HepG2 (cell line): ENCODE measurements around the gene SLC16A6. TPM values are rescaled to one million over a fixed set of nuclear protein-coding genes. Genes with fewer than 3 reads are reported as not detected.

Source experiments
- ATAC-seq: fragments of 200-7000 bp; cut with Tn5 transposase; 3 replicates; pipeline ENCODE4 v1.9.1; 2020; ENCODE audit warnings: mild to moderate bottlenecking, moderate library complexity
- BruUV-seq: library from RNA; stranded (reverse); fragments of 400-500 nt; replicated peaks from 2 replicates; lab custom pipeline; 2021; lab: Mats Ljungman, UMichigan
- CTCF ChIA-PET: fragments of 300-600 bp; formaldehyde crosslinking; extraction: SDS; loops from one replicate; lab custom pipeline; 2021; ENCODE audit warnings: low total read pairs, inconsistent platforms, low intra/inter-chr PET ratio; lab: Yijun Ruan, JAX
- POLR2A ChIA-PET: fragments of 350-600 bp; sonication (Branson Sonifier 250); formaldehyde crosslinking; loops from one replicate; lab custom pipeline; 2020; ENCODE audit warnings: antibody characterized with exemption, inconsistent platforms; lab: Yijun Ruan, JAX
- DNase-seq: peaks from one replicate; pipeline ENCODE4 v3.0.0-alpha.2; 2015; ENCODE audit warnings: low spot score
- FAIRE-seq: peaks from 3 replicates; lab custom pipeline; 2011; peaks lifted over from hg19 to GRCh38; lab: Jason Lieb, UNC
- H2AFZ ChIP-seq: one replicate; pipeline ENCODE4 v1.6.1; 2011; ENCODE audit warnings: low read length, inconsistent platforms
- H3K27ac ChIP-seq: fragments of 300-600 bp; 3 replicates; pipeline ENCODE4 v1.8.0; 2011; ENCODE audit warnings: mixed run types, mild to moderate bottlenecking, mixed read lengths, low read length, inconsistent platforms; ENCODE audit not compliant: insufficient read depth; ENCODE audit errors: extremely low read length
- H3K27me3 ChIP-seq, 2 experiments: fragments of 200-600 bp in 1 of 2; 2 replicates in 1 of 2; 3 replicates in 1 of 2; pipeline versions ENCODE4 v1.6.0 to v1.8.0; 2011; ENCODE audit warnings: low read length in 2 of 2, mild to moderate bottlenecking in 2 of 2, moderate library complexity in 2 of 2, inconsistent platforms in 1 of 2; ENCODE audit not compliant: insufficient read depth in 2 of 2, control insufficient read depth in 1 of 2
- H3K36me3 ChIP-seq, 2 experiments: fragments of 200-600 bp in 1 of 2; replicated peaks in 1 of 2; 2 replicates in 1 of 2; 3 replicates in 1 of 2; pipeline versions ENCODE4 v1.5.1 to v1.8.0; 2011; ENCODE audit warnings: low read length in 2 of 2, inconsistent platforms in 1 of 2; ENCODE audit not compliant: insufficient read depth in 2 of 2, control insufficient read depth in 1 of 2
- H3K4me1 ChIP-seq: 2 replicates; pipeline ENCODE4 v1.5.1; 2012; ENCODE audit warnings: low read length, inconsistent platforms; ENCODE audit not compliant: insufficient read depth
- H3K4me2 ChIP-seq: 2 replicates; pipeline ENCODE4 v1.6.0; 2011; ENCODE audit warnings: low read depth, low read length, inconsistent platforms
- H3K4me3 ChIP-seq, 3 experiments: fragments of 200-600 bp in 1 of 3; sonication (generic), shearing (Covaris generic) in 1 of 3; replicated peaks in 1 of 3; 2 replicates each; pipeline ENCODE4 v1.5.1; 2011 to 2016; ENCODE audit warnings: low read length in 3 of 3, inconsistent platforms in 2 of 3, low read depth in 2 of 3, mild to moderate bottlenecking in 2 of 3, control low read depth in 1 of 3, mixed read lengths in 1 of 3; ENCODE audit not compliant: insufficient read depth in 1 of 3
- H3K79me2 ChIP-seq: one replicate; pipeline ENCODE4 v1.6.1; 2011; ENCODE audit warnings: low read length, inconsistent platforms; ENCODE audit not compliant: insufficient read depth
- H3K9ac ChIP-seq: 2 replicates; pipeline ENCODE4 v1.6.0; 2011; ENCODE audit warnings: mild to moderate bottlenecking, low read depth, low read length, inconsistent platforms; ENCODE audit not compliant: insufficient read depth
- H3K9me3 ChIP-seq: 2 replicates; pipeline ENCODE4 v1.5.1; 2012; ENCODE audit warnings: mild to moderate bottlenecking, low read length
- H4K20me1 ChIP-seq: 2 replicates; pipeline ENCODE4 v1.6.0; 2011; ENCODE audit warnings: inconsistent platforms, mild to moderate bottlenecking, low read length, moderate library complexity; ENCODE audit not compliant: insufficient read depth
- KLF13 ChIP-seq: sonication (generic); formaldehyde crosslinking; IDR thresholded peaks from 2 replicates; pipeline ENCODE4 v1.4.0; 2020; ENCODE audit warnings: mild to moderate bottlenecking, missing genetic modification reagents
- KLF15 ChIP-seq: sonication (generic); formaldehyde crosslinking; IDR thresholded peaks from 2 replicates; pipeline ENCODE4 v1.8.1; 2023; ENCODE audit warnings: borderline replicate concordance, mild to moderate bottlenecking, inconsistent platforms, missing genetic modification reagents, mixed read lengths
- PAX8 ChIP-seq: sonication (generic); formaldehyde crosslinking; IDR thresholded peaks from 2 replicates; pipeline ENCODE4 v1.8.0; 2022; ENCODE audit warnings: mild to moderate bottlenecking, missing genetic modification reagents, borderline replicate concordance
- SRF ChIP-seq: IDR thresholded peaks from 2 replicates; pipeline ENCODE4 v1.6.1; 2011; ENCODE audit warnings: mild to moderate bottlenecking, low read depth, low read length, moderate library complexity
- ZNF788 ChIP-seq: sonication (generic); formaldehyde crosslinking; IDR thresholded peaks from 2 replicates; pipeline ENCODE4 v1.5.0; 2020; ENCODE audit warnings: mild to moderate bottlenecking, missing genetic modification reagents, borderline replicate concordance
- WGBS: methylation state at CpG from one replicate; pipeline ENCODE4 v1.1.6; 2017; ENCODE audit warnings: low lambda C conversion rate; 5-methylcytosine and 5-hydroxymethylcytosine counted together
- in situ Hi-C: cut with HindIII; loops from 2 replicates; pipeline ENCODE4 v1.10.0; 2017; ENCODE audit warnings: low pct_unique_long_range_greater_than_20kb; ENCODE audit not compliant: extremely low pct_ligation_motif_present
- intact Hi-C: fragments of 100-400 bp; cut with micrococcal nuclease; formaldehyde crosslinking; loops from one replicate; pipeline ENCODE4 v1.10.0; 2022; ENCODE audit not compliant: unreplicated experiment
- polyA plus RNA-seq, 8 experiments: library from polyadenylated mRNA; depleted of rRNA in 3 of 8; stranded (reverse) in 7 of 8; unstranded in 1 of 8; fragments of >200 nt; fragmentation: Illumina TruSeq in 4 of 8; extraction: Trizol in 4 of 8; gene quantifications; 2 replicates each; pipeline versions ENCODE4 v1.2.1 to v1.2.3, GENCODE V29; 2011 to 2016; ENCODE audit warnings: low read depth in 4 of 8, missing spikeins in 1 of 8, mixed read lengths in 1 of 8; ENCODE audit not compliant: insufficient read depth in 1 of 8
- total RNA-seq, 5 experiments: library from RNA; depleted of rRNA; stranded (reverse); fragments of >200 nt; fragmentation: Illumina TruSeq; extraction: Trizol; gene quantifications; 2 replicates each; pipeline ENCODE4 v1.2.3, GENCODE V29; 2016; ENCODE audit warnings: low read depth in 1 of 5

SLC16A6 gene
- total and polyA plus RNA-seq, 2 of the 13 experiments (the other 11 are each of a cell fraction or from before 2014, with no cell fraction given) = 1.1 to 44.7 TPM

GRCh38 chr17:68295086-68295485 lies 4.2 kb upstream of the SLC16A6 start:
- no TSS peak for BruUV-seq
- DNase-seq (no peak), FAIRE-seq (no peak), ATAC-seq (no peak)
- H4K20me1 ChIP-seq = no peaks in the 10 kb centered on the region
- H3K36me3 ChIP-seq = no peaks in the 10 kb centered on the region
- H3K4me3 ChIP-seq = no peak overlapping the region
- ChIA-PET POLR2A (no interaction called here), CTCF (no interaction called here)
- H3K79me2 ChIP-seq = peaks cover 3% of the 10 kb centered on the region
- no peak overlapping the region for H3K9ac ChIP-seq
- no peaks in the 10 kb centered on the region for H3K9me3 ChIP-seq
- H2AFZ ChIP-seq = no peak overlapping the region
- 95% methylated on average over 7 of the region's 7 CpGs for WGBS
- in situ Hi-C loops = loop anchor here (25.0 kb wide), 1 partner anchor 467 kb away; no protein-coding TSS in a partner anchor
- H3K27ac ChIP-seq = no peak overlapping the region
- H3K4me2 ChIP-seq = no peak overlapping the region
- peaks cover 0 to under 1% of the 10 kb centered on the region in 2 experiments; a peak in 1 of 5 replicates for H3K27me3 ChIP-seq
- peaks cover 49% of the 10 kb centered on the region for H3K4me1 ChIP-seq
- intact Hi-C loops = no loop called here
- TF ChIP-seq PAX8 (CRISPR knock-in tag) (no peak), ZNF788 (no peak)

GRCh38 chr17:68294617-68295016 lies 3.7 kb upstream of the SLC16A6 start:
- Histone ChIP-seq H3K4me3 (no peak overlapping the region), H4K20me1 (no peaks in the 10 kb centered on the region), H3K27ac (no peak overlapping the region), H3K4me2 (no peak overlapping the region), H3K27me3 (peaks cover 0 to 3% of the 10 kb centered on the region in 2 experiments; a peak in 1 of 5 replicates), H3K79me2 (peaks cover 3% of the 10 kb centered on the region), H2AFZ (no peak overlapping the region), H3K36me3 (no peaks in the 10 kb centered on the region), H3K9me3 (no peaks in the 10 kb centered on the region), H3K4me1 (peaks cover 53% of the 10 kb centered on the region), H3K9ac (no peak overlapping the region)
- ChIA-PET POLR2A (interaction anchor here (1.2 kb wide), 2 partner anchors 89 to 104 kb away, joined by 3 to 4 read pairs; no protein-coding TSS in a partner anchor), CTCF (no interaction called here)
- no peak for DNase-seq
- FAIRE-seq = no peak
- 99% methylated on average over 4 of the region's 4 CpGs for WGBS
- TF ChIP-seq KLF13 (CRISPR knock-in tag) (no peak), KLF15 (CRISPR knock-in tag) (no peak), SRF (no peak)
- BruUV-seq = no TSS peak
- no peak for ATAC-seq
- intact Hi-C loops = no loop called here
- in situ Hi-C loops = loop anchor here (5.0 to 25.0 kb wide), 2 partner anchors 83 to 468 kb away; no protein-coding TSS in a partner anchor
